HepG2 (cell line): ENCODE measurements around the gene ILKAP. TPM values are rescaled to one million over a fixed set of nuclear protein-coding genes. Genes with fewer than 3 reads are reported as not detected.

Experiments
- ATAC-seq: fragments of 200-7000 bp; cut with Tn5 transposase; 3 replicates; pipeline ENCODE4 v1.9.1; 2020; ENCODE audit warnings: mild to moderate bottlenecking, moderate library complexity
- BruUV-seq: library from RNA; stranded (reverse); fragments of 400-500 nt; replicated peaks from 2 replicates; lab custom pipeline; 2021; lab: Mats Ljungman, UMichigan
- CTCF ChIA-PET: fragments of 300-600 bp; formaldehyde crosslinking; extraction: SDS; loops from one replicate; lab custom pipeline; 2021; ENCODE audit warnings: low total read pairs, inconsistent platforms, low intra/inter-chr PET ratio; lab: Yijun Ruan, JAX
- POLR2A ChIA-PET: fragments of 350-600 bp; sonication (Branson Sonifier 250); formaldehyde crosslinking; loops from one replicate; lab custom pipeline; 2020; ENCODE audit warnings: antibody characterized with exemption, inconsistent platforms; lab: Yijun Ruan, JAX
- DNase-seq: peaks from one replicate; pipeline ENCODE4 v3.0.0-alpha.2; 2015; ENCODE audit warnings: low spot score
- FAIRE-seq: peaks from 3 replicates; lab custom pipeline; 2011; peaks lifted over from hg19 to GRCh38; lab: Jason Lieb, UNC
- H2AFZ ChIP-seq: one replicate; pipeline ENCODE4 v1.6.1; 2011; ENCODE audit warnings: low read length, inconsistent platforms
- H3K27ac ChIP-seq: fragments of 300-600 bp; 3 replicates; pipeline ENCODE4 v1.8.0; 2011; ENCODE audit warnings: mixed run types, mild to moderate bottlenecking, mixed read lengths, low read length, inconsistent platforms; ENCODE audit not compliant: insufficient read depth; ENCODE audit errors: extremely low read length
- H3K27me3 ChIP-seq, 2 experiments: fragments of 200-600 bp in 1 of 2; 2 replicates in 1 of 2; 3 replicates in 1 of 2; pipeline versions ENCODE4 v1.6.0 to v1.8.0; 2011; ENCODE audit warnings: low read length in 2 of 2, mild to moderate bottlenecking in 2 of 2, moderate library complexity in 2 of 2, inconsistent platforms in 1 of 2; ENCODE audit not compliant: insufficient read depth in 2 of 2, control insufficient read depth in 1 of 2
- H3K36me3 ChIP-seq, 2 experiments: fragments of 200-600 bp in 1 of 2; replicated peaks in 1 of 2; 2 replicates in 1 of 2; 3 replicates in 1 of 2; pipeline versions ENCODE4 v1.5.1 to v1.8.0; 2011; ENCODE audit warnings: low read length in 2 of 2, inconsistent platforms in 1 of 2; ENCODE audit not compliant: insufficient read depth in 2 of 2, control insufficient read depth in 1 of 2
- H3K4me1 ChIP-seq: 2 replicates; pipeline ENCODE4 v1.5.1; 2012; ENCODE audit warnings: low read length, inconsistent platforms; ENCODE audit not compliant: insufficient read depth
- H3K4me2 ChIP-seq: 2 replicates; pipeline ENCODE4 v1.6.0; 2011; ENCODE audit warnings: low read depth, low read length, inconsistent platforms
- H3K4me3 ChIP-seq, 3 experiments: fragments of 200-600 bp in 1 of 3; sonication (generic), shearing (Covaris generic) in 1 of 3; replicated peaks in 1 of 3; 2 replicates each; pipeline ENCODE4 v1.5.1; 2011 to 2016; ENCODE audit warnings: low read length in 3 of 3, inconsistent platforms in 2 of 3, low read depth in 2 of 3, mild to moderate bottlenecking in 2 of 3, control low read depth in 1 of 3, mixed read lengths in 1 of 3; ENCODE audit not compliant: insufficient read depth in 1 of 3
- H3K79me2 ChIP-seq: one replicate; pipeline ENCODE4 v1.6.1; 2011; ENCODE audit warnings: low read length, inconsistent platforms; ENCODE audit not compliant: insufficient read depth
- H3K9ac ChIP-seq: 2 replicates; pipeline ENCODE4 v1.6.0; 2011; ENCODE audit warnings: mild to moderate bottlenecking, low read depth, low read length, inconsistent platforms; ENCODE audit not compliant: insufficient read depth
- H3K9me3 ChIP-seq: 2 replicates; pipeline ENCODE4 v1.5.1; 2012; ENCODE audit warnings: mild to moderate bottlenecking, low read length
- H4K20me1 ChIP-seq: 2 replicates; pipeline ENCODE4 v1.6.0; 2011; ENCODE audit warnings: inconsistent platforms, mild to moderate bottlenecking, low read length, moderate library complexity; ENCODE audit not compliant: insufficient read depth
- CTCF ChIP-seq: sonication (generic); formaldehyde crosslinking; IDR thresholded peaks from 2 replicates; pipeline ENCODE4 v1.5.0; 2020; ENCODE audit warnings: mild to moderate bottlenecking, missing genetic modification reagents, moderate library complexity
- ZNF605 ChIP-seq: sonication (generic); formaldehyde crosslinking; IDR thresholded peaks from 2 replicates; pipeline ENCODE4 v1.8.0; 2022; ENCODE audit warnings: mild to moderate bottlenecking, missing genetic modification reagents
- WGBS: methylation state at CpG from one replicate; pipeline ENCODE4 v1.1.6; 2017; ENCODE audit warnings: low lambda C conversion rate; 5-methylcytosine and 5-hydroxymethylcytosine counted together
- in situ Hi-C: cut with HindIII; loops from 2 replicates; pipeline ENCODE4 v1.10.0; 2017; ENCODE audit warnings: low pct_unique_long_range_greater_than_20kb; ENCODE audit not compliant: extremely low pct_ligation_motif_present
- intact Hi-C: fragments of 100-400 bp; cut with micrococcal nuclease; formaldehyde crosslinking; loops from one replicate; pipeline ENCODE4 v1.10.0; 2022; ENCODE audit not compliant: unreplicated experiment
- polyA plus RNA-seq, 8 experiments: library from polyadenylated mRNA; depleted of rRNA in 3 of 8; stranded (reverse) in 7 of 8; unstranded in 1 of 8; fragments of >200 nt; fragmentation: Illumina TruSeq in 4 of 8; extraction: Trizol in 4 of 8; gene quantifications; 2 replicates each; pipeline versions ENCODE4 v1.2.1 to v1.2.3, GENCODE V29; 2011 to 2016; ENCODE audit warnings: low read depth in 4 of 8, missing spikeins in 1 of 8, mixed read lengths in 1 of 8; ENCODE audit not compliant: insufficient read depth in 1 of 8
- total RNA-seq, 5 experiments: library from RNA; depleted of rRNA; stranded (reverse); fragments of >200 nt; fragmentation: Illumina TruSeq; extraction: Trizol; gene quantifications; 2 replicates each; pipeline ENCODE4 v1.2.3, GENCODE V29; 2016; ENCODE audit warnings: low read depth in 1 of 5
- TF ChIP-seq, protein P1 (sequence below): sonication (generic); formaldehyde crosslinking; IDR thresholded peaks from 2 replicates; pipeline ENCODE4 v1.5.1; 2020; ENCODE audit warnings: mild to moderate bottlenecking, missing genetic modification reagents, moderate library complexity

ILKAP gene
- total and polyA plus RNA-seq, 2 of the 13 experiments (the other 11 are each of a cell fraction or from before 2014, with no cell fraction given): 29.6 to 33.1 TPM

DNA sequence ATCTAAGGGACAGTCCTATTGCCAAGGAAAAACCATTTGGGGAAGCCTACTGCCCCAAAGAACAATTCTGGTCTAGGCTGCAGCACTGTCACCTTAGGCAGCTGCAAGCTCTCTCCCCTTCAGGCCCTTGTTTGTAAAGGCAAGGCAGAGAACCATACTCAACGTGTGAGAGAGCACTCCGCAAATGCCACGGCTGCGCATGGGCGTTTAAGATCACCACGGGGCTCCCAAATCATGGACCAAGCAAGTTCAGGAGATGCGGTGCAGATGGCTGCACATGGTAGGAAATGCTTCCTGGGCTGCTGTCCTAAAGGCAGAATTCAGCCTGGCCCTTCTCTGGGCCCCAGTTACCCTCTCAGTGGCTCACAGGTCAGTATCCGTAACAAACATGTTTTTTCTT lies 29.2 kb downstream of the ILKAP start (continued):
- TF ChIP-seq, protein P1, sequence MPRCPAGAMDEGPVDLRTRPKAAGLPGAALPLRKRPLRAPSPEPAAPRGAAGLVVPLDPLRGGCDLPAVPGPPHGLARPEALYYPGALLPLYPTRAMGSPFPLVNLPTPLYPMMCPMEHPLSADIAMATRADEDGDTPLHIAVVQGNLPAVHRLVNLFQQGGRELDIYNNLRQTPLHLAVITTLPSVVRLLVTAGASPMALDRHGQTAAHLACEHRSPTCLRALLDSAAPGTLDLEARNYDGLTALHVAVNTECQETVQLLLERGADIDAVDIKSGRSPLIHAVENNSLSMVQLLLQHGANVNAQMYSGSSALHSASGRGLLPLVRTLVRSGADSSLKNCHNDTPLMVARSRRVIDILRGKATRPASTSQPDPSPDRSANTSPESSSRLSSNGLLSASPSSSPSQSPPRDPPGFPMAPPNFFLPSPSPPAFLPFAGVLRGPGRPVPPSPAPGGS (CRISPR knock-in tag): no peak

- Histone ChIP-seq H3K9ac (no peak overlapping the region), H3K27ac (no peak overlapping the region), H3K27me3 (no peaks in the 10 kb centered on the region), H3K4me2 (no peak overlapping the region), H3K4me1 (no peaks in the 10 kb centered on the region), H2AFZ (no peak overlapping the region), H3K79me2 (no peaks in the 10 kb centered on the region), H4K20me1 (no peaks in the 10 kb centered on the region), H3K4me3 (no peak overlapping the region), H3K9me3 (no peaks in the 10 kb centered on the region), H3K36me3 (peaks cover 38 to 79% of the 10 kb centered on the region in 2 experiments)
- in situ Hi-C loops: no loop called here
- CTCF ChIA-PET: no interaction called here
- no peak for TF ChIP-seq ZNF605 (CRISPR knock-in tag)
- peak; percentile 19; the same call in 1 of the 2 replicates for TF ChIP-seq CTCF (CRISPR knock-in tag)
- no TSS peak for BruUV-seq
- peak; percentile 70 for ATAC-seq
- POLR2A ChIA-PET: no interaction called here
- WGBS: 86% methylated on average over 2 of the region's 2 CpGs
- no peak for DNase-seq
- FAIRE-seq: peak; percentile 28
- intact Hi-C loops: no loop called here
Observed at GRCh38 chr2:238173692-238174091, 29.8 kb downstream of the ILKAP start.
